ENCODE data around the gene KAT2B. TPM values are rescaled to one million over a fixed set of nuclear protein-coding genes. Genes with fewer than 3 reads are reported as not detected.

KAT2B gene
- polyA plus RNA-seq, 1 donor from 2014 or later: 14.2 TPM

DNA sequence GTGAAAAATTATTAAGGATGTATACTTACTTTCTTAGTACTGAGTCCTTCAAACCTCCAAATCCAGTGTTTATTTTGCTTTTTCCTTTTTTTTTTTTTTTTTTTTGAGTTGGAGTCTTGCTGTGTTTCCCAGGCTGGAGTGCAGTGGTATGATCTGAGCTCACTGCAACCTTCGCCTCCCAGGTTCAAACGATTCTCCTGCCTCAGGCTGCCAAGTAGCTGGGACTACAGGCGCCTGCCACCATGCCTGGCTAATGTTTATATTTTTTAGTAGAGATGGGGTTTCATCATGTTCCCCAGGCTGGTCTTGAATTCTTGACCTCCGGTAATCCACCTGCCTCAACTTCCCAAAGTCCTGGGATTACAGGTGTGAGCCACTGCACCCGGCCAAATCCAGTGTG is 67.5 kb downstream of the KAT2B start:
- no peak overlapping the region for H2AFZ ChIP-seq (ENCODE audit: low read depth, low read length)
- no peak overlapping the region for H3K4me3 ChIP-seq (ENCODE audit: low read length)
- H3K9me3 ChIP-seq (ENCODE audit: low read length): no peaks in the 10 kb centered on the region
- H3K36me3 ChIP-seq (ENCODE audit: insufficient read depth, low read length): no peaks in the 10 kb centered on the region
- no peaks in the 10 kb centered on the region for H3K79me2 ChIP-seq (replicated peaks; ENCODE audit: insufficient read depth, low read length)
- no peaks in the 10 kb centered on the region for H3K9me2 ChIP-seq (ENCODE audit: insufficient read depth, low read length)
- TF ChIP-seq, protein P1, sequence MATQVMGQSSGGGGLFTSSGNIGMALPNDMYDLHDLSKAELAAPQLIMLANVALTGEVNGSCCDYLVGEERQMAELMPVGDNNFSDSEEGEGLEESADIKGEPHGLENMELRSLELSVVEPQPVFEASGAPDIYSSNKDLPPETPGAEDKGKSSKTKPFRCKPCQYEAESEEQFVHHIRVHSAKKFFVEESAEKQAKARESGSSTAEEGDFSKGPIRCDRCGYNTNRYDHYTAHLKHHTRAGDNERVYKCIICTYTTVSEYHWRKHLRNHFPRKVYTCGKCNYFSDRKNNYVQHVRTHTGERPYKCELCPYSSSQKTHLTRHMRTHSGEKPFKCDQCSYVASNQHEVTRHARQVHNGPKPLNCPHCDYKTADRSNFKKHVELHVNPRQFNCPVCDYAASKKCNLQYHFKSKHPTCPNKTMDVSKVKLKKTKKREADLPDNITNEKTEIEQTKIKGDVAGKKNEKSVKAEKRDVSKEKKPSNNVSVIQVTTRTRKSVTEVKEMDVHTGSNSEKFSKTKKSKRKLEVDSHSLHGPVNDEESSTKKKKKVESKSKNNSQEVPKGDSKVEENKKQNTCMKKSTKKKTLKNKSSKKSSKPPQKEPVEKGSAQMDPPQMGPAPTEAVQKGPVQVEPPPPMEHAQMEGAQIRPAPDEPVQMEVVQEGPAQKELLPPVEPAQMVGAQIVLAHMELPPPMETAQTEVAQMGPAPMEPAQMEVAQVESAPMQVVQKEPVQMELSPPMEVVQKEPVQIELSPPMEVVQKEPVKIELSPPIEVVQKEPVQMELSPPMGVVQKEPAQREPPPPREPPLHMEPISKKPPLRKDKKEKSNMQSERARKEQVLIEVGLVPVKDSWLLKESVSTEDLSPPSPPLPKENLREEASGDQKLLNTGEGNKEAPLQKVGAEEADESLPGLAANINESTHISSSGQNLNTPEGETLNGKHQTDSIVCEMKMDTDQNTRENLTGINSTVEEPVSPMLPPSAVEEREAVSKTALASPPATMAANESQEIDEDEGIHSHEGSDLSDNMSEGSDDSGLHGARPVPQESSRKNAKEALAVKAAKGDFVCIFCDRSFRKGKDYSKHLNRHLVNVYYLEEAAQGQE (IDR thresholded peaks at IDR 0.05; ENCODE audit: borderline replicate concordance): no peak
- TF ChIP-seq EP300 (conservative IDR thresholded peaks at IDR 0.05; ENCODE audit: poor library complexity, severe bottlenecking): no peak
- TF ChIP-seq, protein P2, sequence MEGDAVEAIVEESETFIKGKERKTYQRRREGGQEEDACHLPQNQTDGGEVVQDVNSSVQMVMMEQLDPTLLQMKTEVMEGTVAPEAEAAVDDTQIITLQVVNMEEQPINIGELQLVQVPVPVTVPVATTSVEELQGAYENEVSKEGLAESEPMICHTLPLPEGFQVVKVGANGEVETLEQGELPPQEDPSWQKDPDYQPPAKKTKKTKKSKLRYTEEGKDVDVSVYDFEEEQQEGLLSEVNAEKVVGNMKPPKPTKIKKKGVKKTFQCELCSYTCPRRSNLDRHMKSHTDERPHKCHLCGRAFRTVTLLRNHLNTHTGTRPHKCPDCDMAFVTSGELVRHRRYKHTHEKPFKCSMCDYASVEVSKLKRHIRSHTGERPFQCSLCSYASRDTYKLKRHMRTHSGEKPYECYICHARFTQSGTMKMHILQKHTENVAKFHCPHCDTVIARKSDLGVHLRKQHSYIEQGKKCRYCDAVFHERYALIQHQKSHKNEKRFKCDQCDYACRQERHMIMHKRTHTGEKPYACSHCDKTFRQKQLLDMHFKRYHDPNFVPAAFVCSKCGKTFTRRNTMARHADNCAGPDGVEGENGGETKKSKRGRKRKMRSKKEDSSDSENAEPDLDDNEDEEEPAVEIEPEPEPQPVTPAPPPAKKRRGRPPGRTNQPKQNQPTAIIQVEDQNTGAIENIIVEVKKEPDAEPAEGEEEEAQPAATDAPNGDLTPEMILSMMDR (IDR thresholded peaks at IDR 0.05; ENCODE audit: poor library complexity, severe bottlenecking): no peak
- TF ChIP-seq TAF1 (IDR thresholded peaks at IDR 0.05; ENCODE audit: low read depth): no peak
- TF ChIP-seq RAD21 (conservative IDR thresholded peaks at IDR 0.05): no peak
- no peak for TF ChIP-seq MXI1 (conservative IDR thresholded peaks at IDR 0.05; ENCODE audit: poor library complexity, severe bottlenecking)
- TF ChIP-seq EZH2 (IDR thresholded peaks at IDR 0.05; ENCODE audit: borderline replicate concordance, insufficient read depth, low read length, poor library complexity, severe bottlenecking): no peak
- TF ChIP-seq POLR2AphosphoS5 (IDR thresholded peaks at IDR 0.05): no peak
- TF ChIP-seq SMC3 (conservative IDR thresholded peaks at IDR 0.05; ENCODE audit: poor library complexity): no peak
- H4K20me1 ChIP-seq (ENCODE audit: insufficient read depth): no peaks in the 10 kb centered on the region
- H3K4me2 ChIP-seq (ENCODE audit: low read length): no peak overlapping the region
- H3K9ac ChIP-seq (ENCODE audit: low read length): no peak overlapping the region
- H3F3A ChIP-seq (ENCODE audit: insufficient read depth, low read length, poor library complexity, severe bottlenecking): no peaks in the 10 kb centered on the region
- H3K27me3 ChIP-seq (ENCODE audit: insufficient read depth, low read depth, low read length): no peaks in the 10 kb centered on the region
- H3K27ac ChIP-seq (ENCODE audit: low read length): no peak overlapping the region

DNA sequence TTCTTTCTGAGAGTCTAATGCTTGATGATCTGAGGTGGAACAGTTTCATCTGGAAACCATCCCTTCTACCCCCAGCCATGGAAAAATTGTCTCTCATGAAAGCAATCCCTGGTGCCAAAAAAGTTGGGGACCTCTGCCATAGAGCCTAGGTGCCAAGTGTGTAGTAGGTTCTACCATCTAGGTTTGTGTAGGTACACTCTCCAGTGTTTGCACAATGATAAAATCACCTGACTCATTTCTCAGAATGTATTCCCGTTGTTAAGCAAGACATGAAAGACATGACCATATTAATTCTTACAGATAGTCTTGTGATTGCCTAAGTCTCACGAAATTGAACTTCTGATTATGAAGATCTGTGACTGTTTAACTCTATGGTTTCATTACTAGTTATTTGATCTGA is 68.6 kb downstream of the KAT2B start:
- Histone ChIP-seq H3K9me3 (ENCODE audit: low read length) (no peaks in the 10 kb centered on the region), H3K4me2 (ENCODE audit: low read length) (no peak overlapping the region), H3K27me3 (ENCODE audit: insufficient read depth, low read depth, low read length) (no peaks in the 10 kb centered on the region), H4K20me1 (ENCODE audit: insufficient read depth) (no peaks in the 10 kb centered on the region), H3K9me2 (ENCODE audit: insufficient read depth, low read length) (no peaks in the 10 kb centered on the region), H2AFZ (ENCODE audit: low read depth, low read length) (no peak overlapping the region), H3F3A (ENCODE audit: insufficient read depth, low read length, poor library complexity, severe bottlenecking) (no peaks in the 10 kb centered on the region), H3K27ac (ENCODE audit: low read length) (no peak overlapping the region), H3K4me3 (ENCODE audit: low read length) (no peak overlapping the region), H3K79me2 (replicated peaks; ENCODE audit: insufficient read depth, low read length) (no peaks in the 10 kb centered on the region), H3K9ac (ENCODE audit: low read length) (no peak overlapping the region), H3K36me3 (ENCODE audit: insufficient read depth, low read length) (no peaks in the 10 kb centered on the region)
- TF ChIP-seq TAF1 (IDR thresholded peaks at IDR 0.05; ENCODE audit: low read depth) (no peak), EZH2 (IDR thresholded peaks at IDR 0.05; ENCODE audit: borderline replicate concordance, insufficient read depth, low read length, poor library complexity, severe bottlenecking) (no peak), POLR2AphosphoS5 (IDR thresholded peaks at IDR 0.05) (no peak), EP300 (conservative IDR thresholded peaks at IDR 0.05; ENCODE audit: poor library complexity, severe bottlenecking) (no peak), SMC3 (conservative IDR thresholded peaks at IDR 0.05; ENCODE audit: poor library complexity) (no peak), MXI1 (conservative IDR thresholded peaks at IDR 0.05; ENCODE audit: poor library complexity, severe bottlenecking) (no peak), RAD21 (conservative IDR thresholded peaks at IDR 0.05) (no peak)
- TF ChIP-seq, protein P1 (IDR thresholded peaks at IDR 0.05; ENCODE audit: borderline replicate concordance): no peak
- TF ChIP-seq, protein P2 (IDR thresholded peaks at IDR 0.05; ENCODE audit: poor library complexity, severe bottlenecking): no peak

Measured in neural cell (in vitro differentiated cells).